SK-N-DZ (cell line): ENCODE results near the gene NBPF11.

ENCODE experiments used
- small RNA-seq, 2 experiments: library from RNA; depleted of rRNA; stranded (forward); fragments of <200 nt; gene quantifications; one replicate each; pipeline ENCODE3, GENCODE V24; 2014

NBPF11 gene

Small RNAs within 50 kb of the gene (small RNA-seq; reads per million reads assigned to genes)
- 0 to 0.04 reads per million in 2 experiments for gene RNA5SP57
